G401 (cell line): ENCODE measurements around the gene MAGI1. TPM values are rescaled to one million over a fixed set of nuclear protein-coding genes. Genes with fewer than 3 reads are reported as not detected.
A peak's percentile ranks its signal among the peaks of the same experiment; 100 is the strongest.

Source experiments
- DNase-seq: peaks from one replicate; pipeline ENCODE4 v3.0.0-alpha.2; 2015; ENCODE audit warnings: low spot score
- in situ Hi-C: cut with HindIII; loops from 2 replicates; pipeline ENCODE4 v1.10.0; 2016; ENCODE audit warnings: low sequenced_read_pairs, mixed read lengths
- total RNA-seq: library from RNA; depleted of rRNA; stranded (reverse); fragments of >200 nt; shearing (Covaris generic); gene quantifications from 2 replicates; pipeline ENCODE4 v1.2.3, GENCODE V29; 2014

Gene MAGI1
- total RNA-seq, 1 experiment from 2014 or later: 7.7 TPM

- in situ Hi-C loops: no loop called here
- DNase-seq: peak; percentile 27
Measured at GRCh38 chr3:65385805-65386204, 652.9 kb downstream of the MAGI1 start.

GRCh38 chr3:65381496-65382010, 657.2 kb downstream of the MAGI1 start:
- in situ Hi-C loops: no loop called here
- no peak for DNase-seq

DNA sequence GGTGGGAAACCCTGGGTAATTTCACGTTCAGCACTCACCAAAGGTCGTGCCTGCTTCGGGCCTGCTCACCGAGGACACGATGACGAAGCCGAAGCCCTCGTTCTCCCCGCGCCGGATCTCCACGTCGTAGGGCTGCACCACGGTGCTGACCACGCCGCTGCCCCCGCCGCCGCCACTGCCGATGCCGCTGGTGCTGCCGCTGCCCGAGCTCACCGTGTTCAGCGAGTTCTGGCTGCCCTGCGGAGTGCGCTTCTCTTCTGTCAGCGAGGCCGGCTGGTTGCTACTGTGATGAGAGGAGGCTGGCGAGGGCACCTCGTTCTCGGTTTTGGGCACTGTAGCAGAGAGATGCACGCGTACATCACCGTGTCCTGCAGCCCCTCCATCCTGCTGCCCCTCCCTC, 659.5 kb downstream of the MAGI1 start:
- no peak for DNase-seq
- in situ Hi-C loops: no loop called here

- DNase-seq: no peak
- in situ Hi-C loops: no loop called here
Measured at GRCh38 chr3:65377637-65378036, 661.1 kb downstream of the MAGI1 start.

GRCh38 chr3:65376426-65376825, 662.3 kb downstream of the MAGI1 start:
- in situ Hi-C loops: no loop called here
- DNase-seq: no peak

DNA sequence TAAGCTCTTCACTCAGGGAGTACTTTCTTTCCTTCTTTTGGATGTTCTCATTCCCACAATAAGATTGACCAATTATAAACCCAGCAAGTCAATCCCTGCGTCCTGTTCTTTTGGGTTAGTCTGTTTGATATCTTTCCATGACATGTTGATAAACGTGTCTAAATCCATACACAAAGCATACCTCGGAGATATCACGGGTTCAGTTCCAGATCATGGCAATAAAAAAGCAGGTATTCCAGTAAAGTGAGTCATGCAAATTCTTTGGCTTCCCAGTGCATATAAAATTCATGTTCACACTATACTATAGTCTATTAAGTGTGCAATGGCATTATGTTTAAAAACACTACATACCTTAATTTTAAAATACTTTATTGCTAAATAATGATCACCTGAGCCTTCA, 667.7 kb downstream of the MAGI1 start:
- no peak for DNase-seq
- in situ Hi-C loops: no loop called here

DNA sequence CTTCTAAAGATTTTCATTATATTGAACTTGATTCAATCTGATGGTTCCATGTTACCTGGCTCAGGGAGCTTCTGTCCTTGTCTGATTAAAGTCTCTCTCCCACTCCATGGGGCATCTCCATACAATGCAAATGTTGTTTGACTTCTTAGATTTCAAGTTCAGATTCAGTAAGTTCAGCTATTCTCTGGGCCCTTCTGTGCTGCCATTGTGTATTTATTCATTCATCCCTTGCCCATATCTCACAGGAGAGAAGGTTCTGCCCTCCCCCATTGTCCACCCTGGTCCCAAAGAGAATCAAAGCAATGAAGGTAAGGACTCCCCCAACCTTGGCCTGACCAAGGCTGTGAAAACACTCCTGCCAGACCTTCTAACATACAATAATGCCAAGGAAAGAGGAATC, 669.9 kb downstream of the MAGI1 start:
- in situ Hi-C loops: no loop called here
- no peak for DNase-seq

- DNase-seq: no peak
- in situ Hi-C loops: no loop called here
Measured at GRCh38 chr3:65362688-65363087, 676.0 kb downstream of the MAGI1 start.

DNA sequence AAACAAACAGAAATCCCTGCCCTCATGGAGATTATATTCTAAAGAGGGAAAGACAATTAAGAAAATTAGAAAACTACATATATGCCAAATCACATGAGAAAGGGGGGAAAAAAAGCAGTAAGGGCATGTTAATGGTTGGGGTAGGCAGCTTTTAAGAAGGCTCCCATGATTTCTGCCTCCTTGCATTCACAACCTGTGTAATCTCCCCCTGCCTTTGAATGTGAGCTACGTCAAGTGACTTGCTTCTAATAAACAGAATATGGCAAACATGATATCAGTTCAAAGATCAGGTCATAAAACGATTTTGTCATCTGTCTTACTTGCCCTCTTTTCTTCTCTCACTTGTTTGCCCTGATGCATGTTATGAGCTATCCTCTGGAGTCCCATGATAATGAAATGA, 677.3 kb downstream of the MAGI1 start:
- in situ Hi-C loops: no loop called here

GRCh38 chr3:65356331-65357248, 682.1 kb downstream of the MAGI1 start:
- in situ Hi-C loops: no loop called here
- DNase-seq: no peak

More for the DNA sequence above, 677.3 kb downstream of the MAGI1 start:
- no peak for DNase-seq

- in situ Hi-C loops: no loop called here
- DNase-seq: no peak
Measured at GRCh38 chr3:65354880-65355279, 683.8 kb downstream of the MAGI1 start.

- DNase-seq: no peak
Measured at GRCh38 chr3:65352951-65353350, 685.8 kb downstream of the MAGI1 start.

GRCh38 chr3:65351753-65352152, 687.0 kb downstream of the MAGI1 start:
- no peak for DNase-seq
- in situ Hi-C loops: no loop called here

More at GRCh38 chr3:65352951-65353350, 685.8 kb downstream of the MAGI1 start:
- in situ Hi-C loops: no loop called here

GRCh38 chr3:65350801-65351476, 687.8 kb downstream of the MAGI1 start:
- in situ Hi-C loops: no loop called here
- DNase-seq: no peak

DNA sequence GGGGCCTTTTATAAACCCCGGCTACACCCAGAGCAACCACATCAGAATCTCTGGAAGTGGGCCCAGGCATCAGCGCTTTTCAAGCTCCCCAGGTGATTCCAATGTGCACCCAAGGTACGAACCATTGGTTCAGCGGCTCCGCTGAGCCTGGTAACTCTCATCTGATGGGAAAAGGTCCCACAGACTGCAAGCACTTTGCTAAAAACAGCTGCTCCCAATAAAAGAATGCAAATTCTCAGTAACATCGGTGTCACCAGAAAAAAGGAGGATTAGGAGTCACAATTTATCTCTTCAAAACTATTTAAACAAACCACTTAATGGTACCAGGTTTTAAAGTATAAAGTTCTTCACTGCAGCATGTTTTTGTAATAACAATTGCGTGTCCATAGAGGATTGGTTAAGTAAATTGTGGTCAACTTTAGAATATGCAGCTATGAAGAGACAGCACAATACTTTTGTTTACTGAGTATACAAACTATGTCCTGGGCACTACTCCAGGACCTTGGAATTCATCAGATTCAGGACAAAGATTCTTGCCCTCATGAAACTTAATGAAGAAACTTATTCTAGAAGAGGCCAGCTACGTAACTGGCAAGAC, 690.2 kb downstream of the MAGI1 start:
- in situ Hi-C loops: no loop called here

DNA sequence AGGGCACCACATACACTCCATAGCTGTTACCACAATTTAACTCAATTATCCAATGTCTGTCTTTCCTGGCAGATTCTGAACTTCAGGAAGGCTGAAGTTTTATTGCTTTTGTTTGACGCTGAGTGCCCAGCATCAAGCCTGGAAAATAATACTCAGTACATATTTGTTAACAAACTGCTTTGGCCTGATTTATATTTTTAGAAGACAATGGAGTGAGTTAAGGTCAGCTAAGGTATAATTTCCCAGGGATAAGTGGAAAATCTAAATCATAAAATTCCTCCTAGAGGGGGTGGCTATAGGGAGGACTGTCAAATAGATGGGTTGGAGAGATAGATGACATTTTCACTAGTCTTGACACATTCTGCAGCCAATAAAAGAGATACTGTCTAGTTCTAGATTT, 691.6 kb downstream of the MAGI1 start:
- no peak for DNase-seq
- in situ Hi-C loops: no loop called here

More for the DNA sequence above, 690.2 kb downstream of the MAGI1 start:
- DNase-seq: no peak

DNA sequence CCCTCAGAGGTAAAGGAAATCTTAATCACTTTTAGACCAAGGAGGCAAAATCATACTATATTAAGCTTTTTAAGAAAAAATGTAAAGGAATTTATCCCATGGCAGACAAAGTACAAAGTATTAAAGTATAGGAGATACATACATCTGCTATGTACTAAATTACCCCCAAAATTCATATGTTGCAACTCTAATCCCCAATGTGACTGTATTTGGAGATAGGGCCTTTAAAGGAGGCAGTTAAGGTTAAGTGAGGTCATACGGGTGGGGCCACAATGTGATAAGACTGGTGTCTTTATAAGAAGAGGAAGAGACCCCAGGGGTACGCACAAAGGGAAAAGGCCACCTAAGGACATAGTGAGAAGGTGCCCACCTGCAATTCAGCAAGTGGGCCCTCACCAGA, 693.9 kb downstream of the MAGI1 start:
- in situ Hi-C loops: no loop called here
- no peak for DNase-seq

- DNase-seq: no peak
- in situ Hi-C loops: no loop called here
Measured at GRCh38 chr3:65344444-65344843, 694.3 kb downstream of the MAGI1 start.

DNA sequence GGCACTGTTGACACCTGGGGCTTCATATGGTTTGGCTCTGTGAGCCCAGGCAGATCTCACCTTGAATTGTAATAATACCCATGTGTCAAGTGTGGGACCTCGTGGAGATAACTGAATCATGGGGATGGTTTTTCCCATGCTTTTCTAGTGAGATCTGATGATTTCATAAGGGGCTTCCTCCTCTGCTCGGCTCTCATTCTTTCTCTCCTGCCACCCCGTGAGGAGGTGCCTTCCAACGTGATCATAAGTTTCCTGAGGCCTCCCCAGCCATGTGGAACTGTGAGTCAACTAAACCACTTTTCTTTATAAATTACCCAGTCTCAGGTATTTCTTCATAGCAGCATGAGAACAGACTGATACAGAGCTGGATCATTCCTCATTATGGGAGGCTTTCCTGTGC, 695.0 kb downstream of the MAGI1 start:
- DNase-seq: no peak
- in situ Hi-C loops: no loop called here

- in situ Hi-C loops: no loop called here
Measured at GRCh38 chr3:65343026-65343425, 695.7 kb downstream of the MAGI1 start.

More at GRCh38 chr3:65343026-65343425, 695.7 kb downstream of the MAGI1 start:
- no peak for DNase-seq
